PC-3 (cell line): ENCODE data around the gene COL10A1. TPM values are rescaled to one million over a fixed set of nuclear protein-coding genes. Genes with fewer than 3 reads are reported as not detected.
A peak's percentile ranks its signal among the peaks of the same experiment; 100 is the strongest.

ENCODE experiments used
- ATAC-seq: fragments of 200-7000 bp; cut with Tn5 transposase; 2 replicates; pipeline ENCODE4 v1.9.1; 2020; ENCODE audit warnings: mild to moderate bottlenecking, moderate library complexity
- BruUV-seq: library from RNA; stranded (reverse); fragments of 400-500 nt; replicated peaks from 2 replicates; lab custom pipeline; 2021; lab: Mats Ljungman, UMichigan
- CTCF ChIA-PET: fragments of 300-600 bp; sonication (Branson Sonifier 250); formaldehyde crosslinking; loops from one replicate; lab custom pipeline; 2022; ENCODE audit warnings: antibody characterized with exemption; lab: Charles Lee
- POLR2A ChIA-PET: fragments of 300-600 bp; sonication (Branson Sonifier 250); formaldehyde crosslinking; loops from one replicate; lab custom pipeline; 2022; ENCODE audit warnings: antibody characterized with exemption; ENCODE audit not compliant: unreplicated experiment; lab: Charles Lee
- DNase-seq: peaks from one replicate; pipeline ENCODE4 v3.0.0-alpha.2; 2015
- H2AFZ ChIP-seq: fragments of 300-600 bp; sonication (generic); 2 replicates; pipeline ENCODE4 v1.6.0; 2016; ENCODE audit warnings: antibody characterized with exemption, low read length
- H3F3A ChIP-seq: fragments of 300-600 bp; sonication (generic); one replicate; pipeline ENCODE4 v1.6.0; 2017; ENCODE audit warnings: antibody characterized with exemption, low read length, control low read depth, mild to moderate bottlenecking; ENCODE audit not compliant: unreplicated experiment
- H3K27ac ChIP-seq: fragments of 300-600 bp; sonication (generic); 2 replicates; pipeline ENCODE4 v1.5.1; 2016; ENCODE audit warnings: mild to moderate bottlenecking, low read length
- H3K27me3 ChIP-seq: fragments of 300-600 bp; sonication (generic); 2 replicates; pipeline ENCODE4 v1.6.1; 2016; ENCODE audit warnings: low read length, mixed read lengths
- H3K36me3 ChIP-seq: fragments of 300-600 bp; sonication (generic); 2 replicates; pipeline ENCODE4 v1.6.1; 2016; ENCODE audit warnings: low read depth, mixed run types, low read length, mixed read lengths
- H3K4me1 ChIP-seq: fragments of 300-600 bp; sonication (generic); 2 replicates; pipeline ENCODE4 v1.5.1; 2016; ENCODE audit warnings: low read length; ENCODE audit not compliant: insufficient read depth
- H3K4me2 ChIP-seq: fragments of 300-600 bp; sonication (generic); 2 replicates; pipeline ENCODE4 v1.6.0; 2016; ENCODE audit warnings: low read length
- H3K4me3 ChIP-seq: fragments of 300-600 bp; sonication (generic); 2 replicates; pipeline ENCODE4 v1.5.1; 2016; ENCODE audit warnings: mild to moderate bottlenecking, low read length, mixed read lengths
- H3K79me2 ChIP-seq: fragments of 300-600 bp; sonication (generic); 2 replicates; pipeline ENCODE4 v1.6.1; 2017; ENCODE audit warnings: low read length, mixed read lengths
- H3K9ac ChIP-seq: fragments of 300-600 bp; sonication (generic); 2 replicates; pipeline ENCODE4 v1.6.0; 2016; ENCODE audit warnings: mild to moderate bottlenecking, low read length
- H3K9me2 ChIP-seq: fragments of 300-600 bp; sonication (generic); replicated peaks from 2 replicates; pipeline ENCODE4 v1.6.1; 2016; ENCODE audit warnings: mixed run types, low read length, mixed read lengths
- H3K9me3 ChIP-seq: fragments of 300-600 bp; sonication (generic); 2 replicates; pipeline ENCODE4 v1.6.1; 2016; ENCODE audit warnings: low read length, mixed read lengths
- H4K20me1 ChIP-seq: fragments of 300-600 bp; sonication (generic); 2 replicates; pipeline ENCODE4 v1.6.1; 2016; ENCODE audit warnings: low read length, mixed read lengths
- EZH2 ChIP-seq: fragments of 300-600 bp; sonication (generic); IDR thresholded peaks from one replicate; pipeline ENCODE4 v1.6.1; 2017; ENCODE audit warnings: antibody characterized with exemption, mild to moderate bottlenecking, low read length; ENCODE audit not compliant: unreplicated experiment
- EZH2phosphoT487 ChIP-seq: fragments of 300-600 bp; sonication (generic); IDR thresholded peaks from 2 replicates; pipeline ENCODE4 v1.6.1; 2018; ENCODE audit warnings: mild to moderate bottlenecking, antibody characterized with exemption, low read length, borderline replicate concordance
- intact Hi-C: fragments of 100-400 bp; cut with micrococcal nuclease; formaldehyde crosslinking; loops from 2 replicates; pipeline ENCODE4 v1.9.0; 2023
- total RNA-seq: library from RNA; depleted of rRNA; stranded (reverse); fragments of >200 nt; gene quantifications from 2 replicates; pipeline ENCODE4 v1.2.3, GENCODE V29; 2014
- TF ChIP-seq, protein P1 (sequence below): fragments of 300-600 bp; sonication (generic); conservative IDR thresholded peaks from 2 replicates; pipeline ENCODE4 v1.5.1; 2017; ENCODE audit warnings: antibody characterized with exemption, low read depth, mild to moderate bottlenecking, low read length

COL10A1 gene
- total RNA-seq, 1 experiment from 2014 or later, result not detected

DNA sequence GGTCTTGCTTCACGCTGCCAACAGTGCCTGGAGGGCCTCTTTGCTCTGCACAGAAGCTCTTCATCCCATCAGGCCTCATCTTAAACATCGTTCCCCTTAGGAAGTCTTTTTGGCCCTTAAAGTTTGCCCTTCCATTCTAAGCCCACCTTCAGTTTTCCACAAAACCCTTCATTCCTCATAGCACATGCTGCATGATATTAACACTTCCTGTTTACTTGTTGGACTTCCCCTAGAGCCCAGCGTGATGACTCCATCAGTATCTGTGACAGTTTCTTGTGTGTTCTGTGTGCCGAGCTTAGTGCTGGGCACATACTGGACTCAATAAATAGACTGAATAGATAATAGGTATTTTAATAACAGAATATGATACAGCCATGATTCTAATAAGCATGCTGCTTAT lies 23.1 kb downstream of the COL10A1 start:
- POLR2A ChIA-PET, result no interaction called here

DNA sequence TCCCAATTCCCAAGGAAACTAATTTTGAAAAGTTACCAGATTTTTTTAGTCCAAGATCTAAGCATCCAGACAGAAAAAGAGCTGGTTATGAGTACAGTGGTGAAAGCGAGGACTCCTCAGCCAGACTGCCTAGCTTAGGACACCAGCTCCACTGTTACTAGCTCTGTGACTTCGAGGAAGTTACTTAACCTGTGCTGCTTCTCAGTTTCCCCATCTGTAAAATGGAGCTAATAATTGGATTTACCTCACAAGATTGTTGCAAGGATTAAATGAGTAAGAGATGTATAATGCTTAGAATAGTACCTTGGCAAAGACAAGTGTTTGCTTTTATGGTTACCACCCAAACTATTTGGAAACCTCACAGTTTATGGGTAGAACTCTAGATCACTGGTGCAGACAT lies 24.1 kb downstream of the COL10A1 start:
- ChIA-PET CTCF (interaction anchor here (1.6 kb wide), 1 partner anchor 91 kb away, joined by 3 read pairs; no protein-coding TSS in a partner anchor), POLR2A (no interaction called here)
- Histone ChIP-seq H2AFZ (0 out of 2 replicates have a peak overlapping the region, but pooled peaks have one; percentile 98), H3K36me3 (no peaks in the 10 kb centered on the region), H3K4me2 (peak overlapping the region; percentile 92), H3F3A (no peaks in the 10 kb centered on the region), H3K27ac (no peak overlapping the region), H3K9ac (peak overlapping the region; percentile 76; the same call in 1 of the 2 replicates), H3K9me3 (no peaks in the 10 kb centered on the region), H3K79me2 (peaks cover 20% of the 10 kb centered on the region), H3K4me1 (peaks cover 19% of the 10 kb centered on the region), H3K4me3 (peak overlapping the region; percentile 86), H3K27me3 (no peaks in the 10 kb centered on the region), H4K20me1 (no peaks in the 10 kb centered on the region), H3K9me2 (no peaks in the 10 kb centered on the region)
- intact Hi-C loops, result no loop called here
- no peak for ATAC-seq
- TF ChIP-seq, protein P1, sequence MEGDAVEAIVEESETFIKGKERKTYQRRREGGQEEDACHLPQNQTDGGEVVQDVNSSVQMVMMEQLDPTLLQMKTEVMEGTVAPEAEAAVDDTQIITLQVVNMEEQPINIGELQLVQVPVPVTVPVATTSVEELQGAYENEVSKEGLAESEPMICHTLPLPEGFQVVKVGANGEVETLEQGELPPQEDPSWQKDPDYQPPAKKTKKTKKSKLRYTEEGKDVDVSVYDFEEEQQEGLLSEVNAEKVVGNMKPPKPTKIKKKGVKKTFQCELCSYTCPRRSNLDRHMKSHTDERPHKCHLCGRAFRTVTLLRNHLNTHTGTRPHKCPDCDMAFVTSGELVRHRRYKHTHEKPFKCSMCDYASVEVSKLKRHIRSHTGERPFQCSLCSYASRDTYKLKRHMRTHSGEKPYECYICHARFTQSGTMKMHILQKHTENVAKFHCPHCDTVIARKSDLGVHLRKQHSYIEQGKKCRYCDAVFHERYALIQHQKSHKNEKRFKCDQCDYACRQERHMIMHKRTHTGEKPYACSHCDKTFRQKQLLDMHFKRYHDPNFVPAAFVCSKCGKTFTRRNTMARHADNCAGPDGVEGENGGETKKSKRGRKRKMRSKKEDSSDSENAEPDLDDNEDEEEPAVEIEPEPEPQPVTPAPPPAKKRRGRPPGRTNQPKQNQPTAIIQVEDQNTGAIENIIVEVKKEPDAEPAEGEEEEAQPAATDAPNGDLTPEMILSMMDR, result no peak
- TF ChIP-seq EZH2phosphoT487 (no peak), EZH2 (no peak)
- BruUV-seq, result no TSS peak
- no peak for DNase-seq

More for the DNA sequence above, 23.1 kb downstream of the COL10A1 start:
- peaks cover 20% of the 10 kb centered on the region for H3K79me2 ChIP-seq
- TF ChIP-seq, protein P1, result no peak
- TF ChIP-seq EZH2, result no peak
- no peak for TF ChIP-seq EZH2phosphoT487
- CTCF ChIA-PET, result no interaction called here
- no peak overlapping the region for H3K27ac ChIP-seq
- no peak overlapping the region for H3K4me2 ChIP-seq
- no peaks in the 10 kb centered on the region for H3K27me3 ChIP-seq
- H3F3A ChIP-seq, result no peaks in the 10 kb centered on the region
- intact Hi-C loops, result no loop called here
- H3K4me1 ChIP-seq, result peaks cover 19% of the 10 kb centered on the region
- BruUV-seq, result no TSS peak
- H3K9ac ChIP-seq, result no peak overlapping the region
- ATAC-seq (no peak), DNase-seq (no peak)
- no peaks in the 10 kb centered on the region for H3K9me2 ChIP-seq
- no peaks in the 10 kb centered on the region for H3K36me3 ChIP-seq
- H3K9me3 ChIP-seq, result no peaks in the 10 kb centered on the region
- H3K4me3 ChIP-seq, result no peak overlapping the region
- H2AFZ ChIP-seq, result no peak overlapping the region
- no peaks in the 10 kb centered on the region for H4K20me1 ChIP-seq

DNA sequence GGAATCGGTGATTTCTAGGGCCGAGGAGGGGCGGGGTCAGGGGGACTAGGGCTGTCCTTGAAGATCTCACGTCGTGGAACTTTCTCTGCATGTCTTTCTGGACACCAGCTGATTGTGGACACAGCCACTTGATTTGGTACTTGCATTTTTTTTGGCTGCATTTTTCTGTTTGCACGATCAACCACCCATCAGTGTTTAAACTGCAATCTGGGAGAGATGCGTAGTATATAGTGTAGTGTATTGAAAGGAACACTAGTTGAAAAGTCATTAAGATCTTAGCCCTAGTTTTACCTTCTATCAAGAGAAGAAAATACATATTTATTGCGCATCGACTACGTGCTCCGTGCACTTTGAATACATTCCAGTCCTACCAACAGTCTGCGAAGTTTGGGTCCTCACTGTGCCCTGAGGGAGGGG lies 24.6 kb downstream of the COL10A1 start:
- Histone ChIP-seq H3K27me3 (no peaks in the 10 kb centered on the region), H3K9me2 (no peaks in the 10 kb centered on the region), H3K4me3 (peak overlapping the region; percentile 86), H3K36me3 (no peaks in the 10 kb centered on the region), H2AFZ (peak overlapping the region; percentile 98), H3K9me3 (no peaks in the 10 kb centered on the region), H3K27ac (peak overlapping the region; percentile 66), H3K9ac (peak overlapping the region; percentile 76), H3K4me1 (peaks cover 19% of the 10 kb centered on the region), H3K4me2 (peak overlapping the region; percentile 92), H3F3A (no peaks in the 10 kb centered on the region), H4K20me1 (no peaks in the 10 kb centered on the region), H3K79me2 (peaks cover 20% of the 10 kb centered on the region)
- DNase-seq (no peak), ATAC-seq (no peak)
- CTCF ChIA-PET, result interaction anchor here (1.0 to 1.6 kb wide), 2 partner anchors 90 to 93 kb away, joined by 3 read pairs; no protein-coding TSS in a partner anchor
- TF ChIP-seq EZH2 (no peak), EZH2phosphoT487 (no peak)
- TF ChIP-seq, protein P1, result no peak
- TSS peak; percentile 38 for BruUV-seq
- intact Hi-C loops, result no loop called here
- POLR2A ChIA-PET, result no interaction called here
